Hematopoietic multipotent progenitor cell treated with erythropoietin and hydrocortisone succinate and interleukin-3 and kit ligand, for 17 days (in vitro differentiated cells): ENCODE data around the gene PTPRS.
"Not testable (repeated sequence)": the region's sequence is repeated elsewhere in the genome, so short reads cannot be mapped to it uniquely, and the experiment has no call there.

Source experiments
- DNase-seq: peaks from one replicate; pipeline ENCODE4 v3.0.0-alpha.2; 2015; ENCODE audit warnings: low spot score

PTPRS gene

DNA sequence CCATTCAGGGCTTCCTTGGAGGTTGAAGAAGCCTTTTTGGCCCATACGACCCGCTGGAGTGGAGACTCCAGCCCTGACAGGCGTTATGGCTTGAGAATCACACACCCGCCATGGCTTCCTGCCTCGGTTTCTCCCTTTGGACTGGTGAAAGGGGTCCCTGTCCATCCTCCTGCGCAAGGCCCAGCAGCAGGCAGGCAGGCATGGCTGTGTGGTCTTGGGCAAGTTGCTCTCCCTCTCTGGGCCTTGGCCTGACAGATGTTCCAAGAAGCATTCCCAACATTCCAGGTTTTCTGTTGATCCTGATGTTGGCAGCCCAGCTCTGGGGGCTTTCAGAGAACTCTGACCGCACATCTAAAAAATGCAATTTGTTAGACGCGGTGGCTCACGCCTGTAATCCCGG is 8.1 kb downstream of the PTPRS start:
- DNase-seq, result no peak

DNA sequence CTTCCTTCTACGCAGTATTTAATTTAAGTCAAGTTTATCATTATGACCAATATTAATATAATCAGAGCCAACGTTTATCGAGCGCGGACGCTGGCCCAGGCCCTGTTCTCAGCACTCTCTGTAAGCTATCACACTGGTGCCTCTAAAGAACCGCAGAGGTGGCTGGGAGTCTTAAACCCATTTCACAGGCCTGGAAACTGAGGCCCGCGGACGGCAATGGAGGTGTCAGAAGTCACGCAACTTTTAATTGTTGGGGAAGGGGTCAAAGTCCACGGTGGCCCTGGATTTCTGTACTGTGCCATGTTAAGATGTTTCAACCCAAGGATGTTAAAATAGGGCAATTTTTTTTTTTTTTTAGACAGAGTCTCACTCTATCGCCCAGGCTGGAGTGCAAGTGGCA is 8.8 kb downstream of the PTPRS start:
- DNase-seq, result no peak

DNA sequence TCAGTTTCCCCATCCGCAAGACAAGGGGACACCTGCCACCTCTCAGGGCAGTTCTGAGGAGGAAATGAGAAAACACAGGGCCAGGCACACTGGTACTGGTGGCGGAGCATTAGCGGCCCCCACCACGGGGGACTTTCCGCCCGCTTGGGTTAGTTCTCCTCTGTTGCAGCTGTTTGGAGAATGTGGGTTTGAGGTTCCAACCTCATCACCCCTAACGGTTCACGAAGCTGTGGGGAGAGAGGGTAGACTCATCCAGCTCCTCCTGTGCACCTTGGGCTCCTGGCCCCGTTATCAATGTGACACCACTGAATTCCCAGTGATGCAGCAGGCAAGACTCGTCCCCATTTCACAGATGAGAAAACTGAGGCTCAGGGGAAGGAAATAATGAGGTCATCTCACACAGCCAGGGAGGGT is 10.3 kb downstream of the PTPRS start:
- DNase-seq, result no peak

DNA sequence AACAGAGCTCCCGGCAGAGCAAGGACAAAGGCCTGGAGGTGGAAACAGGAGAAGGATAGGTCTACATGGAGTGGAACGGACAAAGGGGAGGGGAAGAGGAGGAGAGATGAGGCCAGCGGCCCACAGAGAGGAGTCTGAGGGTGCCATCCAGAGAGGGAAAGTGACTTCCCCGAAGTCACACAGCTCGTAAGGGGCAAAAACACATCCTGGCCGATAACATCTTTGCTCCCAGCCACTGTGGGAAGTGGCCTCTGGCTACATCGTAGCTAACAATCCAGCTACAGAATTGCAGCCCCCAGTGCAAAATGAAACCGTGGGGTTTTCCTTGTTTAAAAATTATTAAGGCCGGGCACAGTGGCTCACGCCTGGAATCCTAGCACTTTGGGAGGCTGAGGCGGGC is 11.5 kb downstream of the PTPRS start:
- no peak for DNase-seq

DNA sequence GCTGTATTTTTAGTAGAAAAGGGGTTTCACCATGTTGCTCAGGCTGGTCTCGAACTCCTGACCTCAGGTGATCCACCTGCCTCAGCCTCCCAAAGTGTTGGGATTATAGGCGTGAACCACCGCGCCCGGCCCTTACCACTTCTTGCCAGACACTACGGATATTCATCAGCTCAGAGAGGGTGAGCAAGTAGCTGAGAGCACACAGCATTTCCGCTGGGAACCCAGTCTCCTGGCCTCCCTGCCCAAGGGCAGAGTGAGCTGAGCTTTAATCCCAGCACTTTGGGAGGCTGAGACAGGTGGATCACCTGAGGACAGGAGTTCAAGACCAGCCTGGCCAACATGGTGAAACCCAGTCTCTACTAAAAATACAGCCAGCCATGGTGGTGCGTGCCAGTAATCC is 12.2 kb downstream of the PTPRS start:
- DNase-seq, result not testable (repeated sequence)

DNA sequence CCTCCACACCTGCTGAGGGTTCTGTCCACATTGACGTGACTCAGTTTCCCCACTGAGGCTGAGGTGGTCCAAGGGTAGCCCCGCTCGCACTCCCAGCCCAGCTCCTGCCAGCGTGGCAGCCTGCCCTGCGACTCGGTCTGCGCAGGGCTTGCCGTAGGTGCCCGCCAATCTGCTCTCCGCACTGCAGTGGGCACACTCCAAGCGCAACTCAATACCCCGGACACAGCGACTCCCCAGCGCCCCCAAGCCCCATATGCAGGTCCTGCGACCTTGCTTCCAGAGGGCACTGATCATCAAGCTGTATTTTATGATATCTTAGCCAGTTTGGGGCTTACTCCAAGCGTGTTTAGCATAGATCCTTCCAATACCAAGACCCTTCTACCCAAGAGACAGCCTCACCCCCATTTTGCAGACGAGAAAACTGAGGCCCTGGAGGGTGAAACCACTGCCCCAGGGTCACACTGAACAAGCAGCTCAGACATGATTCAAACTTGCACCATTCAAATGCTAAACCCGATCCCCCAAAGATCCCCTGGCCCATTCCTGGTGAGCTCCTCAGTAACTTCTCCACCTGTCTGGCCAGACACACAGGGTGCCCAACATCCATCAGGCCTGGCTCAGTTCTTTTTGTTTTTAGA is 13.5 kb downstream of the PTPRS start:
- no peak for DNase-seq

DNA sequence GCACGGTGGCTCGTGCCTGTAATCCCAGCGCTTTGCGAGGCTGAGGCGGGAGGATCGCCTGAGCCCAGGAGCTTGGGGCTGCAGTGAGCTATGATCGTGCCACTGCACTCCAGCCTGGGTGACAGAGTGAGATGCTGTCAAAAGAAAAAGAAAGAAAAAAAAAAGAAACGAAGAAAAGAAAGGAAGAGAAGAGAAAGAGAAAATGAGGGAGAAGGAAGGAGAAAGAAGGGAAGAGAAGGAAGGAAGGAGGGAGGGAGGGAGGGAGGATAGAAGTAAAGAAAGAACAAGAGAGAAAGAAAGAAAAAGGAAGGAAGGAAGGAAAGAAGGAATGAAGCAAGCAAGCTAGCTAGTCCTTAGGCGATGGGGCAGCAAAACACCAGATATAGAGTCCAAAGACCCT is 14.1 kb downstream of the PTPRS start:
- DNase-seq, result no peak

DNA sequence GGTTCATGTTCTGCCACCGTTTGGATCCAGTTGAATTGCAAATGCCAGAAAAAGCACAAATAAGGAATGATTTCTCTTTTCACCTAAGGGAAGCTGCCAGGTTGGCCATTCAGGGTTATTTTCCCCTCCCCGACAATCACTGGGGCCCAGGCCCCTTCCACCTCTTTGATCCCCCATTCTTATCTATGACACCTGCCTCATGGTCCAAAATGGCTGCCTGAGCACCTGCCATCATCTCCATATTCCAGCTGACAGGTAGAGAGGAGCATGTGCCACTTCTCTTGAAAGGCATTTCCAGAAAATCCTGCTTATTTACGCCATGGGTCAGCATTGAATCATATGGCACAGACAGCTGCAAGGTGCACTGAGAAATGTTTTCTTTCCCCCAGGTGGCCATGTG is 15.7 kb downstream of the PTPRS start:
- no peak for DNase-seq

DNA sequence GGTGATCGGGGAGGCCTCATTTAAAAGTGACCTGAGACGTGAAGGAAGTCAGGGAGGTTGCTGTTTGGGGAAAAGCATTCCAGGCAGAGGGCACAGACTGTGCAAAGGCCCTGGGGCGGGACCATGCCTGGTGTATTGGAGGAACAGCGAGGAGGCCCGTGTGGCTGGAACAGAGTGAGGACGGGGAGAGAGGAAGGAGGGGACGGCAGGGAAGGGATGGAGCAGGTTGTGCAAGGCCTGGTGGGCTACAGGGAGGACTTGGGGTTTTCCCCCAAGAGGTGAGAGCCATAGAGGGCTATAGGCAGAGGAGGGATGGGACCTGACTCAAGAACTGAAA is 17.2 kb downstream of the PTPRS start:
- DNase-seq, result no peak

DNA sequence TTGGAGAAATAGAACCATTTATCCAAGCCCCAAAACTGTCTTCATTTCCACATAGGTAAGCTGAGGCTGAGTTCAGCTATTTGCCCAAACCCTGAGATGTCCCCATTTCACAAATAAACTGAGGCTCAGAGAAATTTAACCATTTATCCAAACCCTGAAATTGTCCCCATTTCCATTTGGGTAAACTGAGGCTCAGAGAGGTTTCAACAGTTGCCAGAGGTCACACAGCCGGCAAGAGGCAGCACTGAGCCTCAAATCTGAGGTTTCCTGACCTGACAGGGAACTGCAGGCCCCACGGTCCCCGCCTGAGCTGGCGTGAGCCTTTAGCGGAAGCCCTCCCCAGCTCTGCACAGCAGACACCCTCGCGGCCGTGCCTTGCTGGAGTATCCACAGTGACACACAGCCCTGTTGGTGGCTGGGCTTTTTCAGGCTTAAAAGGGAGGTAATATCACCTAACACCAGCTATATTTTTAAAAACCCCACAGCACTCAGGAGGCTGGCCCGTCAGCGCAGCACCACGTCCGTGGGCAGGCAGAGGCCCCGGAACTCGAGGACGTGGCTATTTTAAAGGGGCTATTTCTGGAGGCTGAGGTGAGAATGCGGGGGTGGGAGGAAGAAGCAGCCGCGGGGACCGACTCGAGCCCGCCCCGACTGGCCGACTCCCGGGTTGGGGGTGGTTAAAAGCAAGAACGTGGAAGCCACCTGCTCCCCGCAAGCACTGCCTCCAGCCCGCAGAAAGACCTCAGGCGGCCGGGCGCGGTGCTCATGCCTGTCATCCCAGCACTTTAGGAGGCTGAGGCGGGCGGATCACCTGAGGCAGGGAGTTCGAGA is 18.5 kb downstream of the PTPRS start:
- DNase-seq, result no peak

DNA sequence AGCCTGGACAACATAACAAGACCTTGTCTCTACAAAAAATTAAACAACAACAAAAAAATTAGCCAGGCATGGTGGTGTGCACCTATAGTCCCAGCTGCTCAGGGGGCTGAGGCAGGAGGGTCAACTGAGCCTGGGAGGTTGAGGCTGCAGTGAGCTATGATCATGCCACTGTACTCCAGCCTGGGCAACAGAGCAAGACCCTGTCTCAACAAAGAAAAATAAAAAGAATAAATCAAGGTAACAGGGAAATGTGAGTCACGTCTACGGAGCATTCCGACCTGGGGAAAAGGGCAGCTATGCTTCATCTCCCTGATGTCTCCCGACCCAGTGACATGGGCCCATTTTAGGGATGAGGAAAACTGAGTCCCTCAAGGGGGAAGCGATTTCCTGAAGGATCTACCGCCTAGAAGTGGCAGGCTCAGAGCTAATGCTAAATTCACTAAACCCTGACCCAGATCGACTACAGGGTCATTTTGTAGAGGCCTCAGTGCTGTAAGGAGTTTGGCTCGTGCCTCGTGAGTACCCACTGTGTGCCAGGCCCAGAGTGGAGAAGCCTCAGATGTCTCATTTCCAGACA is 19.5 kb downstream of the PTPRS start:
- no peak for DNase-seq

DNA sequence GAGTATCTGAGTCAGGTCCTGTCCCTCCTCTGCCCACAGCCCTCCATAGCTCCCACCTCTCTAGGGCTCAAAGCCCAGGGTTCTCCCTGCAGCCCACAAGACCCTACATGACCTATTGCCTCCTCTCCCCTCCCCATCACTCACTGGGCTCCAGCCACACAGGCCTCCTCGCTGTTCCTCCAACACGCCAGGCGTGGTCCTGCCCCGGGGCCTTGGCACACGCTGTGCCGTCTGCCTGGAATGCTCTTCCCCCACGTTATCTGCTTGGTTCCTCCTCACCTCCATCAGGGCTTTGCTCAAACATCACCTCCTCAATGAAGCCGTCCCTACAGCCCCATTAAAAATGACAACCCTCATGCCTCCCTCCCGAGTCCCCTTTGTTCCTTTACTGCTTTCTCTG is 21.1 kb downstream of the PTPRS start:
- no peak for DNase-seq

DNA sequence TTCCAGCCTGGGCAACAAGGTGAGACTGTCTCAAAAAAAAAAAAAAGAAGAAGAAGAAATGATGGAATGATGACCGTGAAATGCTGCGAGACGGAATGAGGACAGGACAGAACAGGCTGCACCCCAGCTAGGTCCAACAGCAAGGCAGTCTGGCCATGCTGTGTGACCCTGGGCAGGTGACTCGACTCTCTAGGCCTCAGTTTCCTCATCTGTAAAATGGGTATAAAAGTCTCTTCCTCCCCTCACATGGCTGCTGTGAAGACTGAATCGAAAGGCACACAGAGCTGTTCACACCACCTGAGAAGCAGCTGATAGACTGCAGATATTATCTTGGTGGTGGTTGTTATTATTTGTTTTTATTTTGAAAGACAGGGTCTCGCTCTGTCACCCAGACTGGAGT is 22.3 kb downstream of the PTPRS start:
- DNase-seq, result no peak

DNA sequence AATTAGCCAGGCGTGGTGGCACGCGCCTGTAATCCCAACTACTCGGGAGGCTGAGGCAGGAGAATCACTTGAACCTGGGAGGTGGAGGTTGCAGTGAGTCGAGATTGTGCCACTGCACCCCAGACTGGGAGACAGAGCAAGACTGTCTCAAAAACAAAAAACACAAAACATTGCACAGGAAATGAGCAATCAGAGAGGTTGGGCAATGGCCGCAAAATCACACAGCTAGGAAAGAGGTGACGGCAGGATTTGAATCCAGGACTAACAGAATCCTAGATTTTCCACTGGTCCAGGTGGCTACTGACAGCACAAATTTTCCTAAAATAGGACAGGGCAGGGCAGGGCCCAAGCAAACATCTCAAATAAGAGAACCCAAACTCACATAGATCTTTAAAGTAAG is 23.3 kb downstream of the PTPRS start:
- DNase-seq, result no peak

DNA sequence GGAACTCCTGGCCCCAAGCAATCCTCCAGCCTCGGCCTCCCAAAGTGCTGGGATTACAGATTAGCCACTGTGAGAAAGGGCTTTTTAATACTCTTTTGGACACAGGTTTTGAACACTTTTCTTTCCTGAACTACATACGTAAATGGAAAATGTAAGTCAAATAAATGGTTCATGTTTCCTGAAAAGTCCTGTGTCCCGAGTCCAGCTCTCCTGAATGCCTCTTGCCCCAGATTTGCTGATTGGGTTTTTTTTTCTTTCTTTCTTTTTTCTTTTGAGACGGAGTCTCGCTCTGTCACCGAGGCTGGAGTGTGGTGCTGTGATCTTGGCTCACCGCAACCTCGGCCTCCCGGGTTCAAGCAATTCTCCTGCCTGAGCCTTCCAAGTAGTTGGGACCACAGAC is 24.5 kb downstream of the PTPRS start:
- no peak for DNase-seq

DNA sequence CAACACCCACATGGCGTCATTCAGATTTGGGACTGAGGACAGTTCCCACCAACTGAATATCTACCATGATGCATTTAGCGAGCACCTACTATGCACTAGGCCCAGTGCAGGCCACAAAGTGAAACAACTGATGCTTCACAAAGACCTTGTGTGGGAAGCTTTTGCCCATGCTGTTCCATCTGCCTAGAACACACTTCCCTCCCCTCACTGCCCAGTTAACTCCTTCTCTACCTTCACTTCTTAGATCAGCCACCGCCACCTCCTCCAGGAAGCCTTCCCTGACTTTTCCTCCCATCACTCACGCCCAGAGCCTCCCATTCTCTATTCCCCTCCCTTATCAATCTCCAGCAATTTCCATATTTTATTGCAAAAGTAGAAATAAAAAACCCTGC is 25.7 kb downstream of the PTPRS start:
- DNase-seq, result no peak

DNA sequence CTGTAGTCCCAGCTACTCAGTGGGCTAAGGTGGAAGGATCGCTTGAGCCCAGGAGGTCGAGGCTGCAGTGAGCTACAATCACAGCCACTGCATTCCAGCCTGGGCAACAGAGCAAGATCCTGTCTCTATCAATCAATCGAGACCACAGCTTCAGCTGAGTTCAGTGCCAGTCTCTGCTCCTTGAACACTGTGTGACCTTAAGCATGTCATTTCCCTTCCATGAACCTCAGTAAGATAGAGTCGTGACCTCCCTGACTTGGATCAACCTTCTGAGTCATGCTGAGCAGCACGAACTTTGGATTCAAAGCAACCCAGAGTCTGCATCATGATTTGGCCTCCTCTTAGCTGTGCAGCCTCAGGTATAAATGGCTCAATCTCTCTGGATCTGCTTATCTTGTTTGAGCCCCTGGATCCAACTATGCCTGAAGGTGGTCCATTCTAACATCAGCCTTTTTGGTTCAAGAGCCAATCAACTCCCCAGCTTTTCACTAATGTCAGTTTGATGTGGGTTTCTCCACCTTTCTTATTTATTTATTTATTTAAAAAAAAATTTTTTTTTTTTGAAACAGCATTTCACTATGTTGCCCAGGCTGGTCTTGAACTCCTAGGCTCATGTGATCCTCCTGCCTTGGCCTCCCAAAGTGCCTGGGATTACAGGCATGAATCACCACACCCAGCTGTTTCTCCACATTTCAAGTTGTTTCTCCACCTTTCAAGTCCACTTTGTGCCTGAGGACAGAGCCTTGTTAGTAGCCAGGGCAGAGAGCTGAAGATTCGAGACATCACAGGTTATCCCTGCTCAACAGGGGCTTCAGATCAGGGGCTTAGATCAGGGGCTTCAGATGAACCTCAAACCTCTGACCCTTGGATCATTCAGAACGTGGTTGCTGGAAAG is 26.4 kb downstream of the PTPRS start:
- no peak for DNase-seq

DNA sequence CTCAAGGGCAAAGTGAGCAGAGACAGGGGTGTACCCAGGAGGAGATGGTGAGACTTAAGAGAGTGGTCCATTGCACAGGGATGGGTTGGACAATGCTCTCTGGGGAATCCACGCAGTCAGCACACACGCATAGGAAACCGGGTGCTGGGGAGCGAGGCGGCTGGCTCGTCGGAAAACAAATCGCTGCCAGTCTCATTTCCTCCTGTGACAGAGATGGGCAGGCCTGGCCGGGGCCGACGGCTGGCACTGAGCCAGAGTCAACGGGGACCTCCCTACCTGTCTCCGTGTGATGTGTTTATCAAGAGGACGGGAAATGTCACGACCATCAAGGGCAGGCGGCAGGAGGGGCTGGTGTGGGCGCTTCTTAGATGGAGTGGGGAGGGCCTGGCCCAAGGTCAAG is 27.3 kb downstream of the PTPRS start:
- no peak for DNase-seq

DNA sequence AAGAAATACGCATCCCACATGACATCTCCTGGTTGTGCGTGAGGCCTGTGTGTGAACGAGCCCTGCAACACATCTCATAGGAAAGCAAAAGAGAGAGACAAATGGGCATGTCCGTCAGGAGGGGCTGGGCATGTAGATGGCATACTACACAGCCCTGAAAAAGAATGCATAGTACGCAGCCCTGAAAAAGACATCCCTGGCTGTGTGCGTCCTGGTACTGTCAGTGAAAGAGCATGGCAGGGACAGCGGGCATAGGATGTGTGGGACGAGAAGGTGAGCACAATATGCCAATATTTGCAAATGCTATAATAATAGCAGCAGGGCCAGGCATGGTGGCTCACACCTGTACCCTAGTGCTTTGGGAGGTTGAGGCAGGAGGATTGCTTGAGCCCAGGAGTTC is 28.6 kb downstream of the PTPRS start:
- DNase-seq, result no peak

DNA sequence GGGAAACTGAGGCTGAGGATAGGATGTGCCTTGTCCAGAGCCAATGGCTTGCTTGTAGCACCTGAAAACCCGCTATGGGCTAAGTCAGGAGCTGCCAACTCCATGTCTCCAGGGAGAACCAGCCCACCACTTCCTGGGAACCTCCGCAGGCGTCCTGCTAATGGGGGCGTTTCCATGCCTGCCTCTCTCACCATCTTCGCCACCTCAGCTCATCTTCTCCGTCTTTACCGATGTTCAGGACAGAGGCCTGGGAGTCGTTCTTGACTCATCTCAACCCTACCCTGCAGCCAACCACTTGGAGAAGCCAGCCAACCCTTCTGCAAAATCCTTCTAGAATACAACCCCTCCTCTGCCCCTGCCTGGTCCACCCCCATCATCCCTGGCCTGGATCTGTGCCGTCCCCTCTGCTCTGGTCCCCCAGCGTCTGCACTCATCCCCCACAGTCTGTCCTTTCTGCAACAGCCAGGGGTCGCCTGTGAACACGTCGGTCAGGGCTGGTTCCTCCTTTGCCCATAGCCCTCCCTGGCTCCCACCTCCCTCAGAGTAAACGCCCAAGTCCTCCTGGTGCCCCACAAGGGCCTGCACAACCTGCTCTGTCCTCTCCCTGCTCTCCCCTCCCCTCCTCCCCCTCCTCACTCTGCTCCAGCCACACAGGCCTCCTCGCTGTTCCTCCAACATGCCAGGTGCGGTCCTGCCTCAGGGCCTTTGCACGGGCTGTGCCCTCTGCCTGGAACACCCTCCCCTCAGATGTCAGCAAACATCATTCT is 31.0 kb downstream of the PTPRS start:
- DNase-seq, result no peak

DNA sequence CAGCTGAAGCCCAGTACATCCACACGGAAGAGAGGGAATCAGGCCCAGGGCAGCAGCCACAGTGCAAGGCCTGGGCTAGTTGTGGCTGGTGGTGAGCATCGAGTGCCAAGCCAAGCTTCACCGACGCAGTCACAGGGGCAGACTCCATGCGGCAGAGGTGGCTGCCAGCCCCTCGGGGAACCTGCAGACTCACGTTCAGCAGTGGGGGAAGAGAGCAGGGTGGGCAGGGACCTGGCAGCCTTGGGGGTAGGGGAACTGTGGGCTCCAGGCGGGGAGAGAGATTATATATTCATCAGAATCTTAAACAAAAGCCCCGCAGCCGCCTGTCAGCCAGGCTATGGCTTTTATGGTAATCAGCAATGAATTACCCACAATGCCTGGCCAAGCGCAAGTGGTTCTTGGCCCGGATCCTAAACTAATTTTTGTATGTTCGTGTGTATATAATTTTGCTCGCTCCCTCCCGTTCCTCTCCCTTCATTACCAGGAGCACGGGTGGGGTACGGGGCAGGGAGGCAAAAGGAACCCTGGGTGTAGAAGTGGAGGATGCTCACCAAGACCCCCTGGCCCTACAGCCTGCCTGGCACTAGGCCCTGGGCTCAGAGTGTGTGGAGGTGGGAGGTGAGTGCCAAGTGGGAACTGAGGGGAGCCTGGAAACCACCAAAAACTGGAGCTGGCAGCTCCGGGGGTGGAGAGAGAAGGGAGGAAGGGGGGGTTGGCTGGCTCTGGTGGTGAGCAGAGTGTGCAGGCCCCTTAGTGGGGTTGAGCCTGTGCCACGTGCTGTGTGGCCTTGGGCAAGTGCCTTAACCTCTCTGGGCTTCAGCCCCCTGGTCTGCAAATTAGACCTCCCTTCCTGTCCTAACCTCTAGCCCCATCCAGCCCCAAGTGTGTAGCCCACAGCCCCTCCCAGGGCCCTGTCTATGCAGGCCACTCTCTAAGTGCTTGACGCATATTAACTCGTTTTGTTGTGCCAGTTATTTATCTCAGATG is 31.9 kb downstream of the PTPRS start:
- DNase-seq, result no peak
